HG02759 (cell line): ENCODE results near the gene RAD51B.
"Not testable (repeated sequence)": the region's sequence is repeated elsewhere in the genome, so short reads cannot be mapped to it uniquely, and the experiment has no call there.

Experiments used
- ATAC-seq: cut with Tn5 transposase; IDR thresholded peaks from one replicate; pipeline ENCODE4 v1.9.1; 2021; ENCODE audit warnings: mild to moderate bottlenecking, moderate library complexity; ENCODE audit not compliant: unreplicated experiment

Gene RAD51B

DNA sequence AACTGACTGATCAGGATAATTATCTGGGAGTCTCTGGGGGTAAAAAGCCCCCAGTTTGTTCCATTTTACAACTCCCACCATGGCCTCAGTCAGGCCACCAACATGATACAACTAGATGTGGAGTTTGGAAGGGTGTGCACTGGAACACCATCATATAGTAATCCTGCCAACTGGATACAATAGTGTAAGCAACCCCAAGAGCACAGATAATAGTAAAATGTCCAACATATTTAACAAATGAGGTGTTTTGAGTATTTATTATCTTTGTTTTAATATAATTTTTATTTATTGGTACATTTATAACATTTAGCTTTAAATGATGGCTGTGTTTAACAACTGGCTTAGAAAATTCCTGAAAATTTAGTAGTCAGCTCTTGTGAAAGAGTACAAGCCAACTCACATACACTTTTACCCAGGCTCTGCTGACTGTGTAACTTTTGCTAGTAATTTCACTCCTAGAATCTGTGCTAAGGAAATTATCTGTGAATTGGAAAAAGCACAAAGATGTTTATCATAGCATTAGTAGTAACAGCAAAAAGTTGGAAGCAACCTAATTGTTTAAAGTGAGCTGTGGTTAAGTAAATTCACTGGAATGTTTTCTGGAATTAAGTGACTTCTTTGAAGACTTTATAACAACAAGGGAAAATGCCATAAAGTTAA lies 196.8 kb downstream of the RAD51B start:
- ATAC-seq: no peak

DNA sequence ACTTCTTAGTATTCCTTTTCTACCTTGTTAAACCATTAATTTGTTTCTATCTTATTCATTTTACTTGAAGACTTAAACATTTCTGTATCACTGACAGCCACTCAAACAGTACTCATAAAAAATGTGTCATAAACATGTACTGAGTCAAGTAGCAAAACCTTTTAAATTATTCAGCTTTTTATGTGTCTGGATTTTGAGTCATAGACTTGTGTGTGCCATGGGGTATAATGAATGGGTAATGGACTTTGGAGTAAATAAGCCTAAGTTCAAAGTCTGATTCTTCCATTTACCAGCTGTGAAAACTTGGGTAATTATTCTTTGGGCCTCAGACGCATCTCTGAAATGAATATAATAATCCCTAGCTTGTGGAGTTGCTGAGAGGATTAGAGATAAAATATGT lies 199.0 kb downstream of the RAD51B start:
- ATAC-seq: no peak

DNA sequence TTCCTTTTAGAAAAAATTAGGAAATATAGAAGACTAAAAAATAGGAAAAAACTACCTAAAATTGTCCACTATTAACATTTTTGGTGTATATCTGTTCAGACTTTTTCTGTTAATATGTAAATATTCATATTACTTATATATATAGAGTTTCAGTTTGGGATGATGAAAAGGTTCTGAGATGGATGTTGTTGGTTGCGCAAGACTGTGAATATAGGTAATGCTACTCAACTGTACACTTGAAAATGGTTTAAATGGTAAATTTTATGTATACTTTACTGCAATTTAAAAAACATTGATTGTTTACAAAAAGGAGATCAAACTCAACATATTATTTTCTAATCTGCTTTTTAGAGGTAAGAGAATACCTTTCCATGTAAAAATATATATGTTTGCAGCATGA lies 200.9 kb downstream of the RAD51B start:
- ATAC-seq: no peak

DNA sequence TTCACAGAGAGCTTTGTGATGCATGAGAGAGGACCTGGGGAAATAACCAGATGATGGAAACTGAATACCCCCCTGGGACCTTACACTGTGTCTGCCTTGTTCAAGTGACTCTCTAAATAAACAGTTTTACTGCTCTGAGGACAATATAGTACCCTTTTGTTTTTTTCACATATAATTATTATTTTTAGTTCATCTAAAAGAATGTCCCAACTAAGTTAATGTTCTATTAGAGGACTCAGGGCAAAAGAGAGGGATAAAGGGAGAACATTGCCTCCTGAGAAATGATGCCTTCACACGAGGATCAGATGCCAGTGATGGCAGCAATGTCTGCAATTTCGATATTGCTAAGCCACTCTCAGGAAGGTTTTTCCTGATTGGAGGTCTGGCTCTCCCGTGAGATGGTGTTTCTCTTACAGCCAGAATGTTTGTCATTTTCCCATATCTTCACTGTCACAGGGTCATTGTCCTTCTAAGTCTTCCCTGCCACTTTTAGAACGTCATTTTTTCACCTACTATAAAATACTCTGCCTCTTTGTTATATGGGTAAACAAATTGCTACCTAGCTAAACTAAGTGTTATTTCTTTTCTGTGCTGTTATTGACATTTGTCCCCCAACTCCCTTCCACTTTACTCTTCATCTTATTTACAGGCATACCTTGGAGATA lies 201.6 kb downstream of the RAD51B start:
- peak; percentile 63 for ATAC-seq

DNA sequence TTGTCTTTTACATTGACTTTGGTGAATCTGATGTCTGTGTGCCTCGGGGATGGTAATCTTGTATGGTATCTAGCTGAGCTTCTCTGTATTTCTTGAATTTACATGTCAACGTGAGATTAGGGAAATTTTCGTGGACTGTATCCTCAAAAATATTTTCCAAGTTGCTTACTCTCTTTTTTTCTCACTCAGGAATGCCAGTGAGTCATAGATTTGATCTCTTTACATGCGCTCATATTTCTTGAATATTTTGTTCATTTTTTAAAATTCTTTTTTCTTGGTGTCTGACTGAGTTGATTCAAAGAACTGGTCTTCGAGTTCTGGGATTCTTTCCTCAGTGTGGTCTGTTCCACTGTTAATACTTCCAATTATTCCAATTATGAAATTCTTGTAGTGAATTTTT lies 207.7 kb downstream of the RAD51B start:
- no peak for ATAC-seq

DNA sequence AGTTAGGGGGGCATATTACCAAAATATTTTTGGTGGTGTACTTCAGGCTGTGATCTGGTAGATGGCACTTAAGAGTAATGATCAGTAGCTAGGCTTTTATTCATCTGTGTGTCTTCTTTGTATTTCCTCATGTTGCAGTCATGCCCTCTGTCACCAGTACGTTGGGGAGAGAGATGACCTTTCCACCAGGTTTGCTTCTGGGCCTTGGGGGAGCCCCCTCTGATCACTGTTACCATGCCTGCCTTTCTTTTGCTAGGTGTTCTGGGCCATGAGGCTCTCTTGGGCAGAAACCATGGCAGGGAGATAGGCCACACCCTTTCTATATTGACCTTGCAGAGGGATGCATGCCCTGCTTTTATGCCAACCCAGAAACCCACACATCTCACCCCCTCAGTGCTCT lies 208.5 kb downstream of the RAD51B start:
- ATAC-seq: no peak

DNA sequence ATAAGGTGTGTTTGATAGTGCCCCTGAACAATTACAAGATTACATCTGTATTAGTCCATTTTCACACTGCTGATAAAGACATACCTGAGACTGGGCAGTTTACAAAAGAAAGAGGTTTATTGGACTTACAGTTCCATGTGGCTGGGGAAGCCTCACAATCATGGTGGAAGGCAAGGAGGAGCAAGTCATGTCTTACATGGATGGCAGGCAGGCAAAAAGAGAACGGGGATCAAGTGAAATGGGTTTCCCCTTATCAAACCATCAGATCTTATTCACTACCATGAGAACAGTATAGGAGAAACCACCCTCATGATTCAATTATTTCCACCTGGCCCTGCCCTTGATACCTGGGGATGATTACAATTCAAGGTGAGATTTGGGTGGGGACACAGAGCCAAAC lies 211.4 kb downstream of the RAD51B start:
- not testable (repeated sequence) for ATAC-seq

DNA sequence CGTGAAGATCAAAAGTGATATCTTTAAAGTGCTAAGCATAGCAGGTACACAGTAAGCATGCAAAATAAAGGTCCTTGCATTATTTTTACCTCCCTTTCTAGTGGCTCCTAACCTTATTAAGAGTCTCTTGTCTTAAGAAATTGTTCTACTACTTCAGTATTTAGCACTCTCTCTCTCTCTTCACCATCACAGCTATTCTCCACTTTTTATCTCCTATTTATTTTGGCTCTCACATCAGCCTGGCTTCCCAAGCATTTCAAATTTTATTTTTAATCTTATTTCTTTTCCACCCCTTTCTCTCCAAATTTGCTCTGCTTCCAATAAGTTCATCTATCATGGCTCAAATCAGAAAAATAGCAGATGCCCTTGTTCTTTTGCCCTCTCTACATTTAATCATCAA lies 212.6 kb downstream of the RAD51B start:
- no peak for ATAC-seq

DNA sequence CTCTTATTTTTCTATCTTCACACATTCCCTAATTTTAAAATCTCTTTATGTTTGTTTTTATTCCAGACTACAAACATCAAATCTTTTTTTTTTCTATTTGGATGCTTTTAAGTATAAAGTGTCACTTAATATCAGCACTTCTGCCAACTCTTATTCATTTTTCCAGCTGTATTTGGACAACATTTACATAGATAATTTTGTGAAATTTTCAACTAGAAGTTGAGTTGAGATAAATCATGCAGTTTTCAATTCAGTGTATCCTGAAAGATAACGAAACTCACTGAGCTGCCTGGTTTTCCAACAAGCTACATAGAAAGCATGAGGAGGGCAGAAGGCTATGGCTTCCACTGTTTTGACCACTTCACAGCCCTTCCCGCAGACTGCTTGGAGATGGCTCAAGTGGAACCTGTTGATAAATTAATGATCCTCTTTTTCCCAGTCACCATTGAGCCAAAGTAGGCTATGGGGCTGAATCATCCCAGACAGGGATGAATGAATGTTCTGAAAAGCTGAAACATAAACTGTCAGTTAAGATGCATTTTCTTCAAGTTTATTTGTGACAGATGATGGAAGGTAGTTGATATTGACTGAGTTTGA lies 213.9 kb downstream of the RAD51B start:
- ATAC-seq: no peak

DNA sequence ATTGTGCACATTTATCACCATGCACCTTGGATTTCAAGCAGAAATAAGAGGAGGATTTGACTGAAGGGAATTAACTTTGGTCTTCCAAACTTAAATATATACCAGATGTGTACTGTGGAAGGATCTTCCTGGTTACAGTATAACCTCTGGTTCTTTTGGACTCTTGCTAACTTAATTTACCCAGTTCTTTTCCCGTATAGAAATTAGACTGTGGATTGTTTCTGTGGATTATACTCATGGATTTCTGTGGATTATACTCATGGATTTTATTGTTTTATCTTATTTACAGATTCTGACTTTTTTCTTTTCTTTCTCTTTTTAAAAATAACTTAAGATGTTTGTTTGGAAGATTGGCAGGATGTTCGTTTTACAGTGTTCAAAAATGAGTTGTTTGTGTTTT lies 215.3 kb downstream of the RAD51B start:
- ATAC-seq: no peak

DNA sequence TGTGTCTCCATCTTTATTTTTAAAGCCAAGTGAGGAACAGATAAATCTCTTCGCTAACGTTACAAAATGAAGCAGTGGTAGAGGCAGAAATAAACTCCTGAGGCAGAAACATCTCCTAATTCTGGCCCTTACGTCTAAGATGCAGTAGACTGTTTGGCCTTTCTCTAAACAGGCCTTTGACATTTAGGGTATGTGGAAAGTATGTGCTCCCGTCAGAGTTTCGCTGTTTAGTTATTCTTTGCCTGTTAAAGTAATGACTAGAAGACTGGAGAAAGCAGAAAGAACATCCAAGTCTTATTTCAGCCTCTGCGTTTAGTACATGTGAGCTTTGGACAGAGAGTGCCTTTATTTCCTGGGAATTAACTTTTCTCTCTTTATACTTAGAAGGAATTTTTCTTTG lies 216.6 kb downstream of the RAD51B start:
- no peak for ATAC-seq

DNA sequence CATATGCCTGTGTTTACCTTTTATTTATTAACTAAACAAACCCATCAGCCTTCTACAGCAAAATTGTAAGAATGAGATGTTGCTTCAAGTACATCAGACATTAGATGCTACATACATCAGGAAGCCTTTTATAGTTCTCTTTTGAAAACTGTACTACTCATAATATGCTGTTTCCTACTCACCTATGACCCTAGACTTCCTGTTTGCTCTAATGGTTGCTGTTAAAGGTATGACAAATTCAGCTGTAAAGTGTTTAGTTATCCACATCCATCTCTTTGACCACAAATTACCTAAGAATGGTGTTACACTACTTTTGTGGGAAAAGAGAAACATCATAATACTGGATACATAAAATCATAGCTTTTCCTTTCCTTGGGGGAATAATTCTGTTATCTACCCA lies 220.0 kb downstream of the RAD51B start:
- no peak for ATAC-seq

DNA sequence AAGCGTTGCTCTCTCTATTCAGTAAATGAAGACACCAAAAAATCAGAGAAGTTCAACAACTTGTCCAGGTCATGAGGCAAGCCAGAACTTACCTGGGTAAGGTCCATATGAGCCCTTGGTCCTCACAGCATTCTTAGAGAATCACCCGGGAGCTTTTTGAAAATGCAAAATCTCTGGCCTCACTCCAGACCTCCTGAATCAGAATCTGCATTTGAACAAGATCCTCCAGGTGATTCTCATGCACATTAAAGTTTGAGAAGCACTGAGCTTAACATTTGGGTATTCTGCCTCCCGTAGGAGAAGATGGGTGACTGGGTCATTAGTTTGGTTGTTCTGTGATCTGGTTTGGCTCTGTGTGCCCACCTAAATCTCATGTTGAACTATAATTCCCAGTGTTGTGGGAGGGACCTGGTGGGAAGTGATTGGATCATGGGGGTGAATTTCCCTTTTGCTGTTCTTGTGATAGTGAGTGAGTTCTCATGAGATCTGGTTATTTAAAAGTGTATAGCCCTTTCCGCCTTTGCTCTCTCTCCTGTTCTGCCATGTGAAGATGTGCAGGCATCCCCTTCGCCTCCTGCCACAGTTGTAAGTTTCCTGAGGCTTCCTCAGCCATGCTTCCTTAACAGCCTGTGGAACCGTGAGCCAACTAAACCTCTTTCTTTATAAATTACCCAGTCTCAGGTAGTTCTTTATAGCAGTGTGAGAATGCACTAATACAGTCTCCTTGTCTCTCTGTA lies 221.2 kb downstream of the RAD51B start:
- ATAC-seq: no peak

DNA sequence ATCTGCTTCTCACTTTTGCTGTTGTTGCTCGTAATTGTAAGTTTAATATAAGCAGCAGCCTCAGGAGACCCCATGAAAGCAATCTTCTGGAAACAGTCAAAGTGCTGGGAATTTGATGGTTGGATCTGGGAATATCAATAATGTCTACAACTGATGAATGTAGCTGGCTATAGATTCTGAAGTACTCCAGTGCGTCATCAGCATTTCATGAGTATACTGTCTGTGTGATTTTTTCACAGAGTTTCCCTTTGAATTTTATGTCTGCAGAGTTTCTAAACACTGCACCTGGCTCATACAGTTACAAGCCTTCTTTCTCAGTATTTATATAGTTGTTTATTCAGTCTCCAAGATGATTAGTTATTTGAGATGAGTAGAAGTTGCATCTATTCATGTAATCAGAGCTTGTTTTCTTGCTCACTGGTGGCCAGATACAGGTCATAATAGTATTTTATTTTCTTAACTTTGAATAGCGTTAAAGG lies 222.3 kb downstream of the RAD51B start:
- no peak for ATAC-seq

DNA sequence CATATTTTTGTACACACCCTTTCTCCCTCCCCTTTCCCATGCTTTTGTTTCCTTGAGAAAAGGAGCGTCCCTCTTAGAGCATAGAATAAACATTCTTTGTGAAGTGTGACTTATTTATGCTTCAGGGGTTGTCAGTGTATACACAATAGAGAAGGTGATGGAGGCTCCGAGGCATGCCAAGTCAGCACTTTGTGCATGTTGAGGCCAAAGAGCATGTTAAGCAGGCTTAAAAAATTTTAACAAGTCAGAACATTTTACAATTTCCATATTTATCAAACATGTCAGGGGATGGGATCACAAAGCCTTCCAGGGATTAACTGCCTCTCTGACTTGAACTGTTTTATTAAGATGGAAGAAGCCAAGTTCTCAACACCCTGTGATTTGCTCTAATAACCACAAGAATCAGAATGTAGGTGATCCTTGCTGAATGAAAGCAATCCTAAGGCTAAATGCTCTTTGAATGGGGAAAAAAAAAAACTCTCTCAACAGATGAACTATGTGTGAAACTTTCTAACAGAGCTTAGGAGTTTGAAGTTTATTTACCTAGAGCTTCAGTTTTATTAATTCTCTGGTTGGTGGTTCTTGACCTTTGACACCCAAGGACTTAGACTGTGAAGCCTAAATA lies 223.1 kb downstream of the RAD51B start:
- ATAC-seq: no peak

DNA sequence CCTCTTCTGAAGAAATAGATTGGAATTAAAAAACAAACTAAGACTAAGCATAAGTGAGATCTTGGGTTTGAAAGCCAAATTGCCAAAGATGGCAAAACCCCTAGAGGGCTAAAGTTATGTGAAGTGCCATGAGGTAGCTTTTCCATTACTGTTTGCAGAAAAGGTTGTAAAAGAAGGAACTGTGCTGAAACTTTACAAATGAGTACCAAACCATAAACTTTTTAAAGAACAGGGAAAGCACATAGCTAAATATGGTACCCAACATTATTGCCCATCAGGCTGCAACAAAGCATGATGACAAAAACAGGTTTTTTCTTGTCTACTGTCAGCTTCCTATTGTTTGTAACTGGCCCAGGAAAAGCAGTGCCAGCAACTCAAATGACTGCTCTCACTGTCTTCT lies 224.2 kb downstream of the RAD51B start:
- no peak for ATAC-seq

DNA sequence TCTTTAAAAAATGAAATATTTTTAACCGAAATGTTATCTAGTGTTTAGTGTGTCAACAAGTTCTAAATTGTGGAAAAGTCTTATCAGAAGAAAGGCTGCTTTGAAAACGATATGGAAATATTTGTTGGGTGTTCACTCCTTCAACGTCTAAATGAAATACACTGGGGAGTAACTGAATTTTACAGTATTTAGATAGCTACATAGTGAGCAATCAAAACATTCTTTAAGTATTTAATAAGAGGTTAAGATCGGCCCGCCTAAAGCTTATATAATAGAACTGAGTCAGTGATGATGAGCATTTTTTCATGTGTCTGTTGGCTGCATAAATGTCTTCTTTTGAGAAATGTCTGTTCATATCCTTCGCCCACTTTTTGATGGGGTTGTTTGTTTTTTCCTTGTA lies 228.3 kb downstream of the RAD51B start:
- no peak for ATAC-seq

DNA sequence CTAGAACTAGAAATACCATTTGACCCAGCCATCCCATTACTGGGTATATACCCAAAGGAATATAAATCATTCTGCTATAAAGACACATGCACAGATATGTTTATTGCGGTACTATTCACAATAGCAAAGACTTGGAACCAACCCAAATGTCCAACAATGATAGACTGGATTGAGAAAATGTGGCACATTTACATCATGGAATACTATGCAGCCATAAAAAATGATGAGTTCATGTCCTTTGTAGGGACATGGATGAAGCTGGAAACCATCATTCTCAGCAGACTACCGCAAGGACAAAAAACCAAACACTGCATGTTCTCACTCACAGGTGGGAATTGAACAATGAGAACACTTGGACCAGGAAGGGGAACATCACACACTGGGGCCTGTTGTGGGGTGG lies 229.2 kb downstream of the RAD51B start:
- not testable (repeated sequence) for ATAC-seq

DNA sequence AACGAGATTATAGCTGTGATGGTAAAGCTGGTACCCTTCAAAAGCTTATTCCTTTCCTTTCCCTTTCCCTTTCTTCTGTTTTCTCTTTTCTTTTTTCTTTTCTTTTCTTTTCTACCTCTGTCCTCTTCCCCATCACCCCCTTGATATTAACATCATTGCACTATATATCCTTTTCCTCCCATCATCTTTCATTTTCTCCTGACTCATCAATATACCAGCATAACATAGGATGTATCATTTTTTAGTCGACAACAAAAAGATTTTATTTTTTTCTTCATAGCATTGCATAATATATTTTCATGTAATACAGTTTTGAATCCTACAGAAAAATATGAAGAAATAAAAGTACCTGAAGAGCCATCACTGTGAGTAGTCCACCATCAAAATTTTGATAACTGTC lies 230.6 kb downstream of the RAD51B start:
- ATAC-seq: no peak

DNA sequence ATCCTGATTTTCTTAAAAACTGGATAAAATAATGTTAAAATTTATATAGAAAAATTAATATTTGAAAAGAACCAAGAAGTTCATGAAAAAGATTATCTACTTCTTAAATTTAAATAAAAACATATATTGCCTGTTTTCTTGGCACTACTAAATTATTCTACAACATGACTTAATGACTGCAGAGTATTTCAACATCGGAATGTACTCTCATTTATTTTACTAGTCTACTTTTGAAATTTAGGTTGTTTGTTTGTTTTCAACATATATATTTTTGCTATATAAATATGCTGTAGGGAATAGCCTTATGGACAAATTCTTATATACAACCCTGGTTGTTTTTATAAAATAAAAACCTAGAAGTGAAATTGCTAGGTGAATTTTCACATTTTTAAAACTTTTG lies 231.6 kb downstream of the RAD51B start:
- ATAC-seq: no peak

DNA sequence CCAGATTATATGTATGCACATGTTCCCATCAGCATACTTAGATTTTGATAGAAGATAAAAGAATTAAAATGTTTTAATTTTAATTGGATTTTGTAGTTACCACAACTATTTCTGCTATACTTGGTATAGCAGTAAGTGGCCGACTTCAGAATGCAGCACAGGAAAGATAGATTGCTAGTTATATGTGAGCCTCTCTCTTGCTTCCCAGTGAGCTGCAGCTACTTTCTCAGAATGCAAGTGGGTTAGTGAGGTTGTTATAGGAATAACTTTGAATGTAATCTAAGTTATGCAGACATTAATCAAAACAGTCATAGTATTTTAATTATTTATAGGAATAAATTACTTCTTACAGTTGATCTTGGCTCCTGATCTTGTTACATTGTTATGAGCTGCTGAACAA lies 240.6 kb downstream of the RAD51B start:
- ATAC-seq: no peak
